Measurements from ENCODE around the gene KCTD1. TPM values are rescaled to one million over a fixed set of nuclear protein-coding genes. Genes with fewer than 3 reads are reported as not detected.

KCTD1 gene
- total RNA-seq, 1 donor from 2014 or later, result 11.9 TPM

DNA sequence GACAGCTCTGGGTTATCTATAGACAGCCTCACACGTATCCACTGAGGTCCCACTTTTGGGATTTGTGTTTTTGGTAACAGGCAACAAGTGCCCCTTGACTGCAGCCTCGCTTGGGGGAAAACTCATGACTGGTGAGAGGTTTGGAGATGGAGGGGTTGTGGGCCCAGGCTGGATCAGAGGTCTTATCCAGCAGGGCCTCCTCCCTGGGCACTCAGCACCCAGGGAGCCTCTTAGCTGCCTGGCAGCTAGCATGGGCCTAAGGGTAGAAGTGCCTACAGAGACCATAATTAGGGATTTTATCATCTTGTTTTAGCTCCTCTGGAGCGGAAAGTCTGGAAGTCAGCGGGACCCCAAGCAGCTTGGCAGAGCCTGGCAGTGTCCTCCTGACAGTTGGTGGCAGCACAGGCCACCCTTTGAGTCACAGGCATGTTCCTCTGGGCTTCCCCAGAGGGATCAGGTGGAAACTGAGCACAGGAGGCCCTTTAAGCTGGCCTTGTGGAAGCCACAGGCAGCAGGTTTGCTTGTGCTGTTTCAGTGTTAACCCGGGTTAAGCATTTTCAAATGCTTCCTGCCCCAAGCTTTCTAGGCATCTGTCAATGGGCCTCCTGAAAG lies 143.1 kb downstream of the KCTD1 start:
- DNase-seq (ENCODE audit: extremely low read depth, low read depth, low spot score), result no peak
